Fibroblast of skin of abdomen (primary cell): ENCODE measurements around the gene TOX2.
A peak's percentile ranks its signal among the peaks of the same experiment; 100 is the strongest.

Experiments
- DNase-seq: peaks from one replicate; pipeline ENCODE4 v3.0.0-alpha.2; 2013

Gene TOX2

DNA sequence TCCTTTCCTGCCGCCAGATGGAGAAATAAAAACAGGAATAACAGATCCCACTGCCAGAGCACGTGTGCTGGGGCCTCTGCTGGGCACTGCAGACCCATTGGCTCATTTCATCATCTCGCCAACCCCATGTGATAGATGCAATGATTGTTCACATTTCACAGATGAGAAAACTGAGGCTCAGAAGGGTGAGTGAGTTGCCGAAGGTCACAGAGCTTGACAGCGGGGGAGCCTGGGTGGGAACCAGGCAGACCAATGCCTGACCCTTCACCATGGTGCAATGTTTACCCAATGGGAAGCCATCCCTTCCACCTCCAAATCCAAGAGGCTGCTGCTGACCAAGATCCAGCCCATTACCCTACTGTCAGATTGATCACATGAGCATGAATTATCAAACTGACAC lies 167.2 kb downstream of the TOX2 start:
- no peak for DNase-seq

- DNase-seq, result peak; percentile 69
These were observed 168.7 kb downstream of the TOX2 start for GRCh38 chr20:44083220-44083933.

DNA sequence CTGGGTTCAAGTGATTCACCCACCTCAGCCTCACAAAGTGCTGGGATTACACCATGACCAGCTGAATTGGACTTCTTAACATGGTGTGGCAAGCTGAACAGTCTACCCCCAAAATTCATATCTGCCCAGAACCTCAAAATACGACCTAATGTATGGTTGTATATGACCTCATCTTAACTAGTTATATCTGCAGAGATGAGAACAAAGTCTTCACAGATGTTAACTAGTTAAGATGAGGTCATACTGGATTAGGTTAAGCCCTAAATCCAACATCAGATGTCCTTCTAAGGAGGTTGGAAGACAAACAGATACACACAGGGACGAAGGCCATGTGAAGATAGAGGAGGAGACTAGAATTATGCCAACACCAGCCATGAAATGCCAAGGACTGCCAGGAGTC lies 169.8 kb downstream of the TOX2 start:
- DNase-seq, result no peak

GRCh38 chr20:44084891-44085290 lies 170.2 kb downstream of the TOX2 start:
- DNase-seq, result no peak

DNA sequence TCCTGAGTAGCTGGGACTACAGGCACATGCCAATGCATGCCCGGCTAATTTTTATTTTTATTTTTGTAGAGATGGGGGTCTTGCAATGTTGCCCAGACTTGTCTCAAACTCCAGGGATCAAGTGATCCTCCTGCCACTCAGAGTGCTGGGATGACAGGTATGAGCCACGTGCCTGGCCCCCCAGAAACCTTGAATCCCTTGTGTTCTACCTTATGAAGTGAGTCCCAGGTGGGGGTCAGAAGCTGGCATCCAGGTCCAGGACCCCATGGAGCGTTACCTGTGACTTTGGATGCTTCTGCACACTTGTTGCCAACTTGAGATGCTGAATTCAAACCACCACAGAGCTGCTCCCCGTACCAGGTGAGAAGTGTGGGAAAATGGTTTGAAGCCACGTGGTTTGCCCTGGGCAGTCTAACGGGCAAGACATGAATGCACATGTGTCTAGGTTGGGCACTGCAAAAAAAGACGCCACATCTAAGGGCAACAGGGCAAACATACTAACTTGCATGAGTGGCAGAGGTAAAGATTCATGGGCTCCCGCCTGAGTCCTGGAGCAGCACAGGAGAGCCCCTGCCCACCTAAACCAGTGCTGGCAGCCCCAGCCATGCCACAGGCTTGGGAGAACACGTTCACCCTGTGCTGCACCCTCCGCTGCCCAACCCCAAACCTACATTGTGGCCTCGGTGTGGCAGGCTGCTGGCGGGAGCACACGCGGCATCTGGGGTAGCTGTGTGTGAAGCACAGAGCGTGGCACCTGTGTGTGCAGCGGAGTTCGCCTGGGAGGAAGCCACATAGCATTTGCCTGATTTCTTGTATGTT lies 171.2 kb downstream of the TOX2 start:
- no peak for DNase-seq

DNA sequence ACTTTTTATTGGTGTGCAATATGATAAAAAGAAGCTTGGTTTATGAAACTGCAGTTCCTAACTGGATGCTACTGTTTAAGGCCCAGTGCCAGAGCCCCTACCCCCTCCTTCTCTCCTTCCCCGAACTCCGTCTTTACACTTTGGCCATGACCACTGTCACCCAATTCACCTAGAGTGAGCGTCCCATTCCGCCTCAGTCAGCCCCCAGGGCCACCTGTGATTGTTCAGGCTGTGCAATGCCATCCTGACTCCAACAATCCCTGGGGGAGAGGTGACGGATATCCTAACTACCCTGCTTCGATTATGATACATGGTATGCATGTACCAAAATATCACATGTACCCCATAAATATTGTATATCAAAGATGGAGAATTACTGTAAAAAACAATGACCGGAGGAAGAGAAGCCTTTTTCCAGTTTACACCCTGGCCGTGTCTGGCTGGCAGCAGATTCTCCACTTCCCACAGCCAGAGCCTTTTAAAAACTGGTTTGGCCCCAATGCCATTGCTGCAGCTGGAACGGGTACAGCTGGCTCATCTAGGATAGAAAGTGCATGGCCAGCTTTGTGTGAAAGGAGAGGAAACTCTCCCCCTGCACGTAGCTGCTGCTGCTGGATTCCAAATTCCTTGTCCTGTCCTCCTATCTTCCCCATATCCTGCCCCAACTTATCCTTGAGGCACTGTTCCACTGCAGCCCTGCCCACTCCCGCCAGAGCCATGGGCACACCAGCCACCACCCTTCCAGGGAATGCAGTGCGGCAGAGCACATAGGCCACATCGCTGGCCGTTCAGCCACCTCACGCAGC lies 172.6 kb downstream of the TOX2 start:
- no peak for DNase-seq

DNA sequence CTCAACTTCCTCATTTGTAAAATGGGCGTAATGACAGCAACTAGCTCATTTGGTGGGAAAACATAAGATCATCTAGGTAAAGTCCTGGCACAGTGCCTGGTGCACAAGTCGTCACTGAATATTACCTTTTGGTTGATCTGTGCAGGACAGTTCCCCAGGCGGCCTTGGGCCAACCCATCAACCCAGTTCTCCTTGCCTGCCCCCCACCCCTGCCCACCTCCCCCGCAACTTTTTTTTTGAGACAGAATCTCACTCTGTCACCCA lies 173.1 kb downstream of the TOX2 start:
- no peak for DNase-seq

GRCh38 chr20:44089987-44090674 lies 175.5 kb downstream of the TOX2 start:
- peak; percentile 48 for DNase-seq

DNA sequence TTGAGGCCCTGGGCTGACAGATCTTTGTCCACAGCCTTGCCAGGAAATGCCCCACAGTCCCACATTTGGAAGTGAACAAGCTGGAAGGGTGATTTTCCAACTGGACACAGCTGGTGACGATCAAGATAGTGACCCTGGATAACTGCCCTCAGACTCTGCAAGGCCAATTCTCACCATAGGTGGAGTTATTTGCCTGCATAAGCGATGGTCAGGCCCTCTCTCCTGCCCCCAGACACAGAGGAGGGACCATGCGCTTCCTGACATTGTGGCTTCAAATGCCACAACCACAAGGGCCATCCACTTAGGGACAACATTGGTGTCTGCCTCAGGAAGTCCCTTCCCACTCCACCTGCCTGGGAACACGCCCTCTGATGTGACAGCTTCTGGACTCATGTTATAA lies 176.4 kb downstream of the TOX2 start:
- DNase-seq, result no peak

DNA sequence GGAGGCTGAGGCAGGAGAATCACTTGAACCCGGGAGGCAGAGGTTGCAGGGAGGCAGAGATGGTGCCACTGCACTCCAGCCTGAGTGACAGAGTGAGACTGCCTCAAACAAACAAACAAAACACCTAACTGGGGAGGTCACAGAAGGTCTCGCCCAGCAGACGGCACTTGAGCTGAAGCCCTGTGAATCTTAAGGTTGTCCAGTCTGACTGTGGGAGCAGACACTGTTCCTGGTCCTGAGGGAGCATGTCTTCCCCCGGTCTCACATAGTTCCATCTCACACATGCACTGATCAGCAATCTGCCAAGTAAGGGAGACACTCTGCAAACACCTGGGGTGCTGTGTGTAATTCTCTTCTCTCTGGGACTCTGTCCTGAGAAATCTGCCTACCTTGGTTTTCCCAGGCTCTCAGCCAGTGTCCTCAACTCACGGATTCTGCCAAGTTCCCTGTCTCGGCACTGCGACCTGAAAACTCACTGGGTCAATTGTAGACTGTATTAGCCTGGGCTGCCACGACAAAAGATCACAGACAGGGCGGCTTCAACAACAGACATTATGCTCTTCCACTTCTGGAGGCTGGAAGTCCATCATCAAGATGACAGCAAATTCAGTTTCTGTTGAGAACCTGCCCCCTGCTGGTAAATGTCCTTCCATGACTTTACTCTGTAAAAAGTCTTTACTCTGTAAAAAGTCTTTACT lies 178.0 kb downstream of the TOX2 start:
- DNase-seq, result peak; percentile 58

DNA sequence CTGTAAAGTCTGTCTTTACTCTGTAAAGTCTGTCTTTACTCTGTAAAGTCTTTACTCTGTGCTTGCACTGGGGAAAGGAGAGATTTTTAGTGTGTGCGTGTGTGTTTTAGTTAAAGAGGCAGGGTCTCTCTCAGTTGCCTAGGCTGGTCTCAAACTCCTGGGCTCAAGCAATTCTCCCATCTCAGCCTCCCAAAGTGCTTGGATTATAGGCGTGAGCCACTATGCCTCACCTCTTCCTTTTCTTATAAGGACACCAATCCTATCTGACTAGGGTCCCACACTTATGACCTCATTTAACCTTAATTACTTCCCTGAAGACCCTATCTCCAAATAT lies 178.6 kb downstream of the TOX2 start:
- no peak for DNase-seq

- no peak for DNase-seq
These were observed 181.2 kb downstream of the TOX2 start for GRCh38 chr20:44095831-44096230.

GRCh38 chr20:44097521-44098255 lies 183.0 kb downstream of the TOX2 start:
- DNase-seq, result no peak

DNA sequence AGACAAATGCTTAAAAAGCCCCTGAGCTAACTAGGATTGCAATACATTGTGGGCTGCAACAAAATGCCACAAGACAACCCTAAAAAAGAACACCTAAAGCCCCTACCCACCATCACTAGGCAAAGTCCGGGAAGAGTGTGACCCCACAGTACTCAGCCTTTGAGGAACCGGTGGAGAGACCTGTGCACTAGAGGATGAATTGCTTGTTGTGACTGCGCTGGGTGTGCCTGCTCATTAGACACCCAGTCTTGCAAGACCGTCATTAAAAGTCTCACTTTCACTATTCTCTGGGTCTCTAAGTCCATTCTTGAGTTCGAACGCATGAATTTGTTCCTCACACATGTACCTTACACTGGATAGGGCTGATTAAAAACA lies 183.6 kb downstream of the TOX2 start:
- no peak for DNase-seq

DNA sequence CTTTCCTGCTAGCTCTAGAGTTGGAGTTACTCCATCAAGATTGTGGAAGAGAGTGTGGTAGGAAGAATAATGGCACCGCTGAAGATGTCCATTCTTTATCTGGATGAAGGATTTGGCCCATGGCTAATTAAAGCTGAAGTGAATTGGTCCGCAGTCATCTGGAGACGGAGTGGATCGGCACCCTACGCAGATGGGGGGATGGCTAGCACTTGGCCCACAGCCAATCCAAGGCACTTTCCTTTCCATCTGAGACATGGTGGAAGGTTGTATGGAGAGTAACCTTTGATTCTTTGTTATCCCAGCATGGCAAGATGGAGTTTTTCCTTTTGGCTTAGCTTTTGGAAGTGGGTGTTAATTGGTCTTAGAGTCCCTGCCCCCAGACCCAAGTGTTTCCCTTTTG lies 184.0 kb downstream of the TOX2 start:
- no peak for DNase-seq

GRCh38 chr20:44099832-44100231 lies 185.2 kb downstream of the TOX2 start:
- DNase-seq, result no peak

DNA sequence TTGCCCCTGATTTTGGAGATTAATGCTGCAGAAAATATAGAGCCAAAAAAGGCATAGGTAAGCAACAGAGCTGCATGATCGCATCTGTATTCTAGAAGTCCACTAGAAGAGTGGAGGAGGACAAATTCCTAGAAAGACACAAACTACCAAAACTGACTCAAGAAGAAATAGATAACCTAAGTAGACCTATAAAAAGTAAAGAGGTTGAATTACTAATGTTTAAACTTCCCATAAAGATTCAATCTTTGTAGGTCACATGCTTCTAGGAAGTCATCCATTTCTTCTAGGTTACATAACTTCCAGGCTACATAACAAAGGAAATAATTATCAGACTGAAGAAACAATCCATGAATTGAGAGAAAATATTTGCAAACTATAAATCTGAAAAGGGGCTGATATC lies 187.9 kb downstream of the TOX2 start:
- no peak for DNase-seq

DNA sequence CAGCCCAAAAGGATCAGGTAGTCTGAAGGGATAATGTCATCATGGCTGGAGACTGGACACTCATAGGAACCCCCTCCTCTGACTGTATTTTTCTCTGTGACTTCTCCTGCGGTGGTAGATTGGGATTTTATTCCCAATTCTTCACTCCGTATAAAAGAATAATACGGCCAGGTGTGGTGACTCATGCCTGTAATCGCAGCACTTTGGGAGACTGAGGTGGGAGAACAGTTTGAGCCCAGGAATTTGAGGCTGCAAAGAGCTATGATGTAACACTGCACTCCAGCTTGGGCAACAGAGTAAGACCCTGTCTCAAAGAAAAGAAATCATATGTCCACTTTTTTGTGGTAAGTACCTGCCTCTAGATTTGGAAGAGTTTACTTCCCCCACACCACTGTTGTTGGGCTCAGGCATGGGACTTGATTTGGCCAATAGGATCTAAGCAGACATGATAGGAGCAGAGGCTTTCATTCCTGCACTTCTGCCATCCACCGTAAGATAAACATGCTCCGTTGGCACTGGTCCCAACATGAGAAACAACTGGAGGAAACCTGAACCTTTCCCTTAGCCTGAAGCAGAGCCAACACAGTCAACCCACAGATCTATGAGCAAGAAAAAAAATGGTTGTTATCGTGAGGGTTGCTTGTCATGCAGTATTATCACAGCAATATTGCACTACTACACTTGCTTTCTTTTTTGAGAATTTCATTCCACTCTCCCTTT lies 190.3 kb downstream of the TOX2 start:
- DNase-seq, result peak; percentile 68

DNA sequence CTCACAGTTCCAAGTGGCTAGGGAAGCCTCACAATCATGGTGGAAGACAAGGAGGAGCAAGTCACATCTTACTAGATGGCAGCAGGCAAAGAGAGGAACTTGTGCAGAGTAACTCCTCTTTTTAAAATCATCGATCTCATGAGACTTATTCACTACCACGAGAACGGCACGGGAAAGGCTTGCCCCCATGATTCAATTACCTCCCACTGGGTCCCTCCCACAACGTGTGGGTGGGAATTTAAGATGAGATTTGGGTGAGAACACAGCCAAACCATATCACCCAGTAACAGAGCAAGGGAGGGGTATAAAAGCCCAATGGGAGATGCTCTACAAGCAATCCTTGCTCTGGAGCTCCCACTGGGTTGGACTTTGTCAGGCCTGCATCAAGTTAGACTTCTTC lies 192.0 kb downstream of the TOX2 start:
- no peak for DNase-seq

- no peak for DNase-seq
These were observed 195.3 kb downstream of the TOX2 start for GRCh38 chr20:44109951-44110361.
